Fibroblast of pulmonary artery (primary cell): ENCODE measurements around the gene MEGF6.
A peak's percentile ranks its signal among the peaks of the same experiment; 100 is the strongest.

Source experiments
- DNase-seq: peaks from one replicate; pipeline ENCODE4 v3.0.0-alpha.2; 2010; ENCODE audit warnings: low read depth
- H3K4me3 ChIP-seq: replicated peaks from 2 replicates; pipeline ENCODE4 v1.5.1; 2011; ENCODE audit warnings: low read depth, mild to moderate bottlenecking, control low read depth, low read length, moderate library complexity
- TF ChIP-seq, protein P1 (sequence below): IDR thresholded peaks from 2 replicates; pipeline ENCODE4 v1.5.1; 2011; ENCODE audit warnings: mild to moderate bottlenecking, control low read depth, low read length, inconsistent platforms; ENCODE audit errors: missing control alignments

The MEGF6 gene

DNA sequence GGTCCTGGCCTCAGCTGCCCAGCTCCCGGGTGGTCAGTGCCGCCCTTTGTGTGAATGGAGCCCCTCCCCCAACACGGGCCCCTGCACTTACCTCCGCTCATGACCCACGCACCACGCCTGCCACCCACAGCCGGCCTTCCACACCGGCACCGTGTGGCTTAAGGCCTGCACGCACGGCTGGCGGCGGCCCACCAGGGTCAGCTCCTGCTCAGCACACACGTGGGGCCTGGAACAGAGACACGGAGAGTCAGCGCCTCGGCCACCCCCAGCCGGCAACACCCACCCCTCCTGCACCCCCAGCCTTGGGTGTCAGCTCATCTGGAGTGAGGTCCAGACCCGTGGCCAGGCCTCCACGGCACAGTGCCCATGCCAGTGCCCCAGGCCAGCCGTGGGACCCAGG, 8.9 kb downstream of the MEGF6 start:
- TF ChIP-seq, protein P1, sequence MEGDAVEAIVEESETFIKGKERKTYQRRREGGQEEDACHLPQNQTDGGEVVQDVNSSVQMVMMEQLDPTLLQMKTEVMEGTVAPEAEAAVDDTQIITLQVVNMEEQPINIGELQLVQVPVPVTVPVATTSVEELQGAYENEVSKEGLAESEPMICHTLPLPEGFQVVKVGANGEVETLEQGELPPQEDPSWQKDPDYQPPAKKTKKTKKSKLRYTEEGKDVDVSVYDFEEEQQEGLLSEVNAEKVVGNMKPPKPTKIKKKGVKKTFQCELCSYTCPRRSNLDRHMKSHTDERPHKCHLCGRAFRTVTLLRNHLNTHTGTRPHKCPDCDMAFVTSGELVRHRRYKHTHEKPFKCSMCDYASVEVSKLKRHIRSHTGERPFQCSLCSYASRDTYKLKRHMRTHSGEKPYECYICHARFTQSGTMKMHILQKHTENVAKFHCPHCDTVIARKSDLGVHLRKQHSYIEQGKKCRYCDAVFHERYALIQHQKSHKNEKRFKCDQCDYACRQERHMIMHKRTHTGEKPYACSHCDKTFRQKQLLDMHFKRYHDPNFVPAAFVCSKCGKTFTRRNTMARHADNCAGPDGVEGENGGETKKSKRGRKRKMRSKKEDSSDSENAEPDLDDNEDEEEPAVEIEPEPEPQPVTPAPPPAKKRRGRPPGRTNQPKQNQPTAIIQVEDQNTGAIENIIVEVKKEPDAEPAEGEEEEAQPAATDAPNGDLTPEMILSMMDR: no peak
- H3K4me3 ChIP-seq: no peak overlapping the region
- DNase-seq: no peak

DNA sequence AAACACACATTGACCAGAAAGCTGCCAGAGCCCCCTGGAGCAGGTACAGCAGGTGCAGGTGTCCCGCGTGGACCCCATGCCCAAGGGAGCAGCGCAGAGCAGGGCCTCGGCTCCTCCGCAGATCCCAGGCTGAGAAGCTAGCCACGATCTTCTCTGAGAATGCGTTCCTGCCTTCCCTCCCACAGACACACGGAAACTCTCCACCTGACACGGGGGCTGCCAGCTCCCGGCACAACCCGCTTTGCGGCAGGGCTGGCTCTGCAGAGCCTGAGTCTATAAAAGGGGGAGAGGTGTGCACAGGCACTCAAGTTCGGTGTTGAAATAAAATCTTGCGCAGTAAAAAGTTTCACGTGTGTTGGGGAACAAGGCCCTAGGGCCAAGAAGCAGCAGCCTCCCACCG, 9.6 kb downstream of the MEGF6 start:
- H3K4me3 ChIP-seq: no peak overlapping the region
- TF ChIP-seq, protein P1: no peak
- DNase-seq: no peak

DNA sequence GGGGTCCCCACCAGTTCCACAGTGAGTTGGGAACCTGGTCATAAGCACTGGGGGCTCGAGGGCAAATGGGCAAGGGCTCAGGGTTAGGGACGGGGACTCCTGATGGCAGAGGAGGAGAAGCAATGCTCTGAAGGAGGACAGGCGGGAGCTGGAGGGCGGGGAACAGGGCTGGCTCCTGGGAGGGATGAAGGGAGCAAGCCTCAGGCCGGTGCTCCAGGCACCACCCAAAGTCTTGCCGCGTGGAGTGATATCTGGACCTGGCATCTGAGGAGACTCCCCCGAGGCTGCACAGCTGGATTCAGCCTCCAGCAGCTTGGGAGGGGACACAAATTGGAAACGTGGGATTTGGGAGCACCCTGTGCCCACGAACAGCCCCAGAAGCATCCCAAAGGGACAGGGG, 11.0 kb downstream of the MEGF6 start:
- no peak for DNase-seq
- TF ChIP-seq, protein P1: no peak
- H3K4me3 ChIP-seq: no peak overlapping the region

DNA sequence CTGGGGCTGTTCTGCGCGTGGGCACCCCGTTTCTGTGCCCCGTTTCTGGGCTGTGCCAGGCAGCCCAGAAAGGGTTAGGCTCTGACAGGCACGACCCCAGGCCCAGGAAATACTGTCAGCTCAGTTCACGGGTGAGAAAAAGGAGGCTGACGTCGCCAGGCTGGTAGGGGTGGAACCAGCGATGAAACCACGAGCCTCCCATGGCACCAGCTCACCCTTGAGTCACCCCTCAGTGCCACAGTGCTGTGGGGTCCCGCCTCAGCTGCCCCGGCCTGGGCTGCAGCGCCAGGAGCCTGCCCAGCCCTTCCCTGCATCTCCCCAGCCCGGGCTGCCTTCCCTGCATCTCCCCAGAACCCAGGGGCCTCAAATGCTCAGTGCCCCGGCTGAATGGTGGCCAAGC, 11.5 kb downstream of the MEGF6 start:
- TF ChIP-seq, protein P1: no peak
- no peak overlapping the region for H3K4me3 ChIP-seq
- no peak for DNase-seq

DNA sequence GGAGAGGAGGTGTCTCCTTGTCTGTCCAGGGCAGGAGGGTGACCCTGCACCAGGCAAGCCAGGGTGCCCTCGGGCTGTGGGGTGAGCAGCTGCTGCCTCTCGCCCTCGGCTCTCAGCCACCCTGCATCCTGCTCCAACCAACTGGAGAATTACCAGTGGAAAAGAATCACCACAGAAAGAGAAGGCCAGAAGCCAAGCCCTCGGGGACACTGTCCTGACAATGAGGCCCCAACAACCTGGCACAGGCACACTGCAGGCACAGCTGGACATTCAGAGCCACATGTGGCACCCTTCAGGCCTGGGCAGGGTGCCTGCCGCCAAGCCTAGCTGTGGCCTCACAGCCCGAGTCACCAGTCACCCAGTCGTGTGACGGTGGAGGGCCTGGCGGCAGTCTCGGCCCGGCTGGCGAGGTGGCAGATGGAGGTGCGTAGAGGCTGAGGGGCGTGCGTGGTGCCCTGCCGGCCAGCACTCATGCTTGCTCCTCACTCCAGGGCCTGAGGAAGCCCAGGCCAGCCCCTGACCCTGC, 12.0 kb downstream of the MEGF6 start:
- H3K4me3 ChIP-seq: no peak overlapping the region
- TF ChIP-seq, protein P1: no peak
- DNase-seq: no peak

DNA sequence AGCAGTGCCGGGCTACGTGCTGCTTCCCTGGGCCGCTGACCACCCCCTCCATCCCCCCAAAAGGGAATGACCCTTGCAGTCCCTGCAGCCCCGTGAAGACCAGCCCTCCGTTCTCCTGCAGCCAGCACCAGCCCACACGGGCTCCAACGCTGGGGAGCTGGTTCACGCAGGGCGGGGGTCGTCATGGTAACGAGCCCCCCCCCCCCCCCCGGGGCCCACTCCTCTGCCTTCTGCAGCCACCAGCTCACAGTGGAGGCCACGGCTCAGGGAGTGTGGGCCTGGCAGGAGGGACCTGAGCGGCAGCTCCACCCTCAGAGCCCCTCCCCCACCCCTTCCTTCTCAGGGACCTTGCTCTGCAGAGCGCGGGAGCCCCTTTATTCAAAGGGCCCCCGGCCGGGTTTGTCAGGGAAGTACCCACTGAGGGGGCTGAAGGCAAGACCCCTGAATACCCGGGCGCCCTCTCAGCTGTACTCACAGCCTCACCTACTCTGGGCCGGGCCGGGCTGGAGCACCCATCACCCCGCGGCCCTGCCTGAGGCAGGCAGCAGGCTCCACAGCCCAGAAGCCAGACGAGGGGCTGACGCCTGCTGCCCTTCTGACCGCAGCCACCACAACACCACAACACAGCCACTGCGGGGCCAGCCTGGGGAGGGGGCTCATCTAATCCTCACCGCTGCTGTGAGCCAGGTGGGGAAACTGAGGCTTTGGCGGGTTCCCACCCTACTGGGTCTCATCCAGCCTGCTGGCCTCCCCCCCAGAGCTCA, 12.6 kb downstream of the MEGF6 start:
- H3K4me3 ChIP-seq: no peak overlapping the region
- no peak for DNase-seq
- TF ChIP-seq, protein P1: no peak

DNA sequence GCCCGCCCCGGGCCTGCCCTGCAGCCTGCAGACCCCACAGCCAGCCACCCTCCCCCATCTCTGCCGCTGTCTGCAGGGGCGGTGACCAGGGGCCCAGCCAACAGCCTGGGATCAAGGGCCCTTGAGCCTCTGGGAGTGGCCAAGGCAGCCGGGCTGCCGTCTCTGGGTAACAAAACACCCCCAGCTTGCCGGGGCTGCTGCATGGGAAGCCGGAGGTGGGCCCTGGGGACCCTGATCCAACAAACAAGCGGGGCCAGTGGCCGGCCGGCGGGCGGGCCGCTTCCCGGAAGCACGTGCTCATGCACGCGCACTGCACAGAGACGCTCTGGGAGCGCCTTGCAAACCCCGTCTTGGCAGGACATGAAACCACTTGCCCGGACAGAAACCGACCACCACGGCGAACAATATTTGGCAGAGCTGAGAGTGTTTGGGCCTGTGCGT, 13.2 kb downstream of the MEGF6 start:
- TF ChIP-seq, protein P1: no peak
- H3K4me3 ChIP-seq: no peak overlapping the region
- DNase-seq: peak; percentile 40
